Uterus (tissue), 2 donors: ENCODE data around the gene UQCRC2.

ENCODE experiments used
- CTCF ChIP-seq, 4 experiments: fragments of 200-600 bp in 2 of 4; fragments of 450-650 bp in 2 of 4; sonication (generic) in 2 of 4; IDR thresholded peaks; one replicate each; pipeline ENCODE4 v1.5.1; 2016 to 2019; ENCODE audit warnings: antibody characterized with exemption in 4 of 4, mild to moderate bottlenecking in 2 of 4, moderate library complexity in 1 of 4
- POLR2A ChIP-seq, 2 donors: fragments of 450-650 bp; IDR thresholded peaks; one replicate each; pipeline ENCODE4 v1.6.1; 2016; ENCODE audit warnings: antibody characterized with exemption in 2 of 2, mild to moderate bottlenecking in 1 of 2, moderate library complexity in 1 of 2

DNA sequence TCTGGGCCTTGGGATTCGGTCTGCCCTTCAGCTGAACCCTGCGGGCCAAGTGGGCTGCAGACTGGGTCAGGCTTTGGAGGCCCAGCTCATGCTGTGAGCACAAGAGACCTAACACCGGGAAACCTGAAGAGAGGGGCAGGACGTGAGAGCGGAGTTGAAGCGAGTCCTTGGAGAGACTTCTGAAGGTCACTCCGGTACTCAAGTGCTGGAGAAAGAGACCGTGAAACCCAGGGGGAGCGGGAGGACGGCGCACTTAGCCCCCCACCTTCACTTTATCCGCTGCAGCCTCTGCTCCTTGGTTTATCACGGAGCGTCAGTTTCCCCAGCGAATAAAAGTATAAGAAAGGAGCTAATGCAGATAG lies 361 bp downstream of the UQCRC2 start:
- TF ChIP-seq CTCF (IDR thresholded peaks at IDR 0.05), result no peak
- no peak for TF ChIP-seq POLR2A (IDR thresholded peaks at IDR 0.05)
